Keratinocyte (primary cell): ENCODE data around the gene PPFIA1. TPM values are rescaled to one million over a fixed set of nuclear protein-coding genes. Genes with fewer than 3 reads are reported as not detected.

Experiments
- DNase-seq: peaks from one replicate; pipeline ENCODE4 v3.0.0-alpha.2; 2011; ENCODE audit warnings: low read depth, missing footprints, low spot score
- FAIRE-seq: peaks from 2 replicates; lab custom pipeline; 2011; peaks lifted over from hg19 to GRCh38; lab: Jason Lieb, UNC
- H2AFZ ChIP-seq: 2 replicates; pipeline ENCODE4 v1.6.0; 2012; ENCODE audit warnings: low read length, control low read depth, inconsistent platforms; ENCODE audit not compliant: control insufficient read depth
- H3K27ac ChIP-seq: 2 replicates; pipeline ENCODE4 v1.5.1; 2011; ENCODE audit warnings: low read length; ENCODE audit not compliant: control insufficient read depth, insufficient read depth
- H3K27me3 ChIP-seq: 3 replicates; pipeline ENCODE4 v1.6.0; 2011; ENCODE audit warnings: low read length; ENCODE audit not compliant: control insufficient read depth, insufficient read depth; ENCODE audit errors: extremely low read depth
- H3K36me3 ChIP-seq, 2 experiments: 2 replicates in 1 of 2; 3 replicates in 1 of 2; pipeline ENCODE4 v1.5.1; 2011; ENCODE audit warnings: low read length in 2 of 2, mild to moderate bottlenecking in 1 of 2; ENCODE audit not compliant: control insufficient read depth in 2 of 2, insufficient read depth in 2 of 2; ENCODE audit errors: extremely low read depth in 1 of 2
- H3K4me1 ChIP-seq: 3 replicates; pipeline ENCODE4 v1.5.1; 2011; ENCODE audit warnings: low read length; ENCODE audit not compliant: control insufficient read depth, insufficient read depth; ENCODE audit errors: extremely low read depth
- H3K4me2 ChIP-seq: 3 replicates; pipeline ENCODE4 v1.6.0; 2011; ENCODE audit warnings: low read depth, low read length; ENCODE audit not compliant: control insufficient read depth, insufficient read depth; ENCODE audit errors: extremely low read depth
- H3K4me3 ChIP-seq, 3 experiments: fragments of 200-600 bp in 1 of 3; sonication (generic) in 1 of 3; 2 replicates in 2 of 3; 3 replicates in 1 of 3; pipeline ENCODE4 v1.5.1; 2011 to 2016; ENCODE audit warnings: low read length in 3 of 3, mild to moderate bottlenecking in 3 of 3, control low read depth in 2 of 3, inconsistent platforms in 1 of 3, low read depth in 1 of 3, mixed read lengths in 1 of 3, mixed run types in 1 of 3, moderate library complexity in 1 of 3; ENCODE audit not compliant: control insufficient read depth in 2 of 3, insufficient read depth in 2 of 3; ENCODE audit errors: extremely low read depth in 1 of 3
- H3K79me2 ChIP-seq: 2 replicates; pipeline ENCODE4 v1.6.0; 2012; ENCODE audit warnings: low read length; ENCODE audit not compliant: control insufficient read depth, insufficient read depth
- H3K9ac ChIP-seq: 3 replicates; pipeline ENCODE4 v1.6.0; 2011; ENCODE audit warnings: low read length; ENCODE audit not compliant: control insufficient read depth, insufficient read depth; ENCODE audit errors: extremely low read depth
- H3K9me1 ChIP-seq: 3 replicates; pipeline ENCODE4 v1.6.0; 2011; ENCODE audit warnings: low read length; ENCODE audit not compliant: control insufficient read depth, insufficient read depth; ENCODE audit errors: extremely low read depth
- H3K9me3 ChIP-seq: 2 replicates; pipeline ENCODE4 v1.5.1; 2012; ENCODE audit warnings: low read depth, low read length; ENCODE audit not compliant: control insufficient read depth
- H4K20me1 ChIP-seq: 3 replicates; pipeline ENCODE4 v1.6.0; 2011; ENCODE audit warnings: low read length; ENCODE audit not compliant: control insufficient read depth, insufficient read depth; ENCODE audit errors: extremely low read depth
- EZH2 ChIP-seq: IDR thresholded peaks from one replicate; pipeline ENCODE4 v1.6.1; 2012; ENCODE audit warnings: inconsistent platforms, mild to moderate bottlenecking, low read length, moderate library complexity
- dilution Hi-C: fragments of 300-500 bp; cut with MboI; formaldehyde crosslinking; loops from one replicate; pipeline ENCODE4 v1.7.0; 2020; ENCODE audit warnings: low sequenced_read_pairs; ENCODE audit not compliant: extremely low pct_ligation_motif_present
- polyA plus RNA-seq, 5 experiments: library from polyadenylated mRNA; depleted of rRNA in 3 of 5; stranded (reverse) in 3 of 5; stranded (forward) in 1 of 5; unstranded in 1 of 5; fragments of >200 nt; gene quantifications; 1 replicate in 1 of 5; 2 replicates in 3 of 5; 3 replicates in 1 of 5; pipeline versions ENCODE4 v1.2.1 to v1.2.3, GENCODE V29; 2011 to 2012; ENCODE audit warnings: missing spikeins in 2 of 5, low read depth in 1 of 5, low replicate concordance in 1 of 5
- TF ChIP-seq, protein P1 (sequence below), 3 experiments: IDR thresholded peaks in 1 of 3; conservative IDR thresholded peaks in 1 of 3; optimal IDR thresholded peaks in 1 of 3; 2 replicates in 2 of 3; 3 replicates in 1 of 3; pipeline versions ENCODE3 to v1.5.1; 2011; ENCODE audit warnings: low read length in 3 of 3, mild to moderate bottlenecking in 3 of 3, moderate library complexity in 2 of 3, control low read depth in 1 of 3, inconsistent platforms in 1 of 3; ENCODE audit not compliant: insufficient read depth in 2 of 3; ENCODE audit errors: extremely low read depth in 1 of 3

The PPFIA1 gene
- polyA plus RNA-seq, 1 donor (not counting 4 experiments of a cell fraction or from before 2014, with no cell fraction given): 27.6 TPM

DNA sequence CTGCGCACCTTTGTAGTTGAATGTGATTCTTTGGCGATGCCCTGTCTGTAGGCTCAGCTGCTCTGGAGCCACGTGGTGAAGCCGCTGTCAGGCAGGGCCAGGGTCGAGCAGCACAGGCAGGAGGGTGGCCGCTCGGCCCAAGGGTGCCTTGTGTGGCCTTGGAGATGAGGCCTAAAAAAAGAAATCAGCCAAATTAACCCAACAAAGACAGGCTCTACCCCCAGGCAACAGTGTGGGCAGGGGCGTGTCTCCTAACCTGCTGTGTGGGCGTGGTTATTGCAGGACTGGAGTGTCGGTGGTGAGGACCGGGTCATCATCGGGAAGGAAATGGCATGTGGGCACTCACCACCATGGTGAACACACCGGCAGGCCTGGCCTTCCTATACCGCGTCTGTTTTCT is 162.1 kb downstream of the PPFIA1 start:
- H3K27ac ChIP-seq: no peak overlapping the region
- peaks cover 56% of the 10 kb centered on the region in 2 experiments for H3K36me3 ChIP-seq
- no peaks in the 10 kb centered on the region for H3K9me1 ChIP-seq
- H4K20me1 ChIP-seq: peaks cover 6% of the 10 kb centered on the region
- DNase-seq (no peak), FAIRE-seq (no peak)
- no peak overlapping the region for H3K9ac ChIP-seq
- H3K4me2 ChIP-seq: no peak overlapping the region
- TF ChIP-seq EZH2: no peak
- TF ChIP-seq, protein P1, sequence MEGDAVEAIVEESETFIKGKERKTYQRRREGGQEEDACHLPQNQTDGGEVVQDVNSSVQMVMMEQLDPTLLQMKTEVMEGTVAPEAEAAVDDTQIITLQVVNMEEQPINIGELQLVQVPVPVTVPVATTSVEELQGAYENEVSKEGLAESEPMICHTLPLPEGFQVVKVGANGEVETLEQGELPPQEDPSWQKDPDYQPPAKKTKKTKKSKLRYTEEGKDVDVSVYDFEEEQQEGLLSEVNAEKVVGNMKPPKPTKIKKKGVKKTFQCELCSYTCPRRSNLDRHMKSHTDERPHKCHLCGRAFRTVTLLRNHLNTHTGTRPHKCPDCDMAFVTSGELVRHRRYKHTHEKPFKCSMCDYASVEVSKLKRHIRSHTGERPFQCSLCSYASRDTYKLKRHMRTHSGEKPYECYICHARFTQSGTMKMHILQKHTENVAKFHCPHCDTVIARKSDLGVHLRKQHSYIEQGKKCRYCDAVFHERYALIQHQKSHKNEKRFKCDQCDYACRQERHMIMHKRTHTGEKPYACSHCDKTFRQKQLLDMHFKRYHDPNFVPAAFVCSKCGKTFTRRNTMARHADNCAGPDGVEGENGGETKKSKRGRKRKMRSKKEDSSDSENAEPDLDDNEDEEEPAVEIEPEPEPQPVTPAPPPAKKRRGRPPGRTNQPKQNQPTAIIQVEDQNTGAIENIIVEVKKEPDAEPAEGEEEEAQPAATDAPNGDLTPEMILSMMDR (optimal IDR thresholded peaks at IDR 0.05 in 1 of 3, IDR thresholded peaks at IDR 0.05 in 1 of 3, conservative IDR thresholded peaks at IDR 0.05 in 1 of 3; ENCODE audit: extremely low read depth in 1 of 3, insufficient read depth in 2 of 3, low read length in 3 of 3): no peak
- no peak overlapping the region for H3K4me3 ChIP-seq
- H3K79me2 ChIP-seq: peaks cover 3% of the 10 kb centered on the region
- H3K9me3 ChIP-seq: no peaks in the 10 kb centered on the region
- no peaks in the 10 kb centered on the region for H3K4me1 ChIP-seq
- H3K27me3 ChIP-seq: no peaks in the 10 kb centered on the region
- dilution Hi-C loops: no loop called here
- no peak overlapping the region for H2AFZ ChIP-seq

DNA sequence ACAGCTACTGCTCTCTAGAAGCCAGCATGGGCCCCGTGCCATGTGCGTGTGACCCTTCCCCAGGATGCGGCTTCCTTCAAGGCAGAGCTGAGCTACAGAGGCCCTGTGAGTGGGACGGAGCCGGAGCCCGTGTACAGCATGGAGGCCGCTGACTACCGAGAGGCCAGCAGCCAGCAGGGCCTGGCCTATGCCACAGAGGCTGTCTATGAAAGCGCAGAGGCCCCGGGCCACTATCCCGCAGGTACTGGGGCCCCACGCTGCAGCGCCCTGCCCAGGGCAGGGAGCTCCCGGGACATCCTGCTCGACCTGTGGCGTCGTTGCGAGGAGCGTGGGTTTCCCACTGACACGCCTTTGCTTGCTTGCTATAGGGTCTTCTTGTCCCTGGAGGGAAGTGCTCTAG is 162.5 kb downstream of the PPFIA1 start:
- Histone ChIP-seq H3K4me1 (no peaks in the 10 kb centered on the region), H2AFZ (no peak overlapping the region), H3K27ac (no peak overlapping the region), H3K9me3 (no peaks in the 10 kb centered on the region), H3K9me1 (no peaks in the 10 kb centered on the region), H4K20me1 (peaks cover 8% of the 10 kb centered on the region), H3K27me3 (no peaks in the 10 kb centered on the region), H3K36me3 (peaks cover 52 to 56% of the 10 kb centered on the region in 2 experiments), H3K4me2 (no peak overlapping the region), H3K9ac (no peak overlapping the region), H3K79me2 (peaks cover 3% of the 10 kb centered on the region), H3K4me3 (no peak overlapping the region)
- FAIRE-seq (no peak), DNase-seq (no peak)
- TF ChIP-seq, protein P1 (optimal IDR thresholded peaks at IDR 0.05 in 1 of 3, IDR thresholded peaks at IDR 0.05 in 1 of 3, conservative IDR thresholded peaks at IDR 0.05 in 1 of 3; ENCODE audit: extremely low read depth in 1 of 3, insufficient read depth in 2 of 3, low read length in 3 of 3): no peak
- TF ChIP-seq EZH2: no peak
- dilution Hi-C loops: no loop called here
